ENCODE data around the gene DOCK9.

DNA sequence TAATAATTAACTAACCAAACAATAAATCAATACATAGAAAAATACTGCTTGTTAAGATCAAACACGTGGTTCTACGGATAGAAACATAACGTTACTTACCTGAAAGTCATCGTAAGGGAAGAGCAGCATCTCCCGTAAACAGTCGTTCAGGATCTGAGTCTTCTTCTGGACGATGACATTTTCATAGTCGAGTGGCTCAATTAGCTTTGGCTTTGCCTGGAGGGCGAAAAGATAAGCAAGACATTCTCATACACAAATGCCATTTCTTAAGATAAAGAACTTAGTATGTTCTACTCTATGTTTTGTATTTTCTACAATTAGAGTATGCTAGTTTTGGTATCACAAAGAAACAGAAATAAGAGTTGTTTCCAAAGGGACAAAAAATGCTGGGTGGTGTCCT is 22.5 kb downstream of the DOCK9 start:
- TF ChIP-seq POLR2A (IDR thresholded peaks at IDR 0.05; ENCODE audit: low read depth, low read length), result no peak
- no peak for TF ChIP-seq TAF1 (IDR thresholded peaks at IDR 0.05; ENCODE audit: low read depth, low read length)
- TF ChIP-seq POLR2AphosphoS5 (IDR thresholded peaks at IDR 0.05; ENCODE audit: low read depth, low read length), result no peak
